Measurements from ENCODE around the gene ARMCX4. TPM values are rescaled to one million over a fixed set of nuclear protein-coding genes. Genes with fewer than 3 reads are reported as not detected.
"Not testable (repeated sequence)": the region's sequence is repeated elsewhere in the genome, so short reads cannot be mapped to it uniquely, and the experiment has no call there.

Gene ARMCX4
- total RNA-seq, 2 experiments from 2014 or later: 2.5 to 2.8 TPM

DNA sequence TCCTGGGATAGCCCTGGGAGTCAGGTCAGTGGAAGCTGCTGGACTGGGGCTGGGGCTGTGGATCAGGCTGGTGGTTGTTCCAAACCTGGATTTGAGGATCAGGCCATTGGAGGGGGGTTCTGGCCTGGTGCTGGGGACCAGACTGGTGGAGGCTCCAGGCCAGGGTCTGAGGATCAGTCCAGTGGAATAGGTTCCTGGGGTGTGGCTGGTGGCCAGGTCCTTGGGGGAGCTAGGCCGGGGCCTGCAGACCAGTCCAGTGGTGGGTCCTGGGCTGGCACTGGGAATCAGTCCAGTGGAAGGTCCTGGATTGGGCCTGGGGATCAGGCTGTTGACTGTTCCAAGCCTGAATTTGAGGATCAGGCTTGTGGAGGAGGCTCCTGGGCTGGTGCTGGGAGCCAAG lies 8.0 kb downstream of the ARMCX4 start:
- no peak overlapping the region for H3K4me3 Mint-ChIP-seq
- no peaks in the 10 kb centered on the region for H3K36me3 Mint-ChIP-seq (ENCODE audit: low read depth)
- H3K27ac Mint-ChIP-seq: no peak overlapping the region
- H3K9me3 Mint-ChIP-seq: no peaks in the 10 kb centered on the region
- POLR2A ChIA-PET: no interaction called here
- CTCF ChIA-PET: no interaction called here
- H3K27me3 Mint-ChIP-seq: no peaks in the 10 kb centered on the region
- no peak for DNase-seq
- H3K4me1 Mint-ChIP-seq: no peaks in the 10 kb centered on the region

DNA sequence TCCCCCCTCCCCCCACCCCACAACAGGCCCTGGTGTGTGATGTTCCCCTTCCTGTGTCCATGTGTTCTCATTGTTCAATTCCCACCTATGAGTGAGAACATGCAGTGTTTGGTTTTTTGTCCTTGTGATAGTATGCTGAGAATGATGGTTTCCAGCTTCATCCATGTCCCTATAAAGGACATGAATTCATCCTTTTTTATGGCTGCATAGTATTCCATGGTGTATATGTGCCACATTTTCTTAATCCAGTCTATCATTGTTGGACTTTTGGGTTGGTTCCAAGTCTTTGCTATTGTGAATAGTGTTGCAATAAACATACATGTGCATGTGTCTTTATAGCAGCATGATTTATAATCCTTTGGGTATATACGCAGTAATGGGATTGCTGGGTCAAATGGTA lies 17.7 kb downstream of the ARMCX4 start:
- CTCF ChIA-PET, H3K4me1 Mint-ChIP-seq, H3K4me3 Mint-ChIP-seq: not testable (repeated sequence)

DNA sequence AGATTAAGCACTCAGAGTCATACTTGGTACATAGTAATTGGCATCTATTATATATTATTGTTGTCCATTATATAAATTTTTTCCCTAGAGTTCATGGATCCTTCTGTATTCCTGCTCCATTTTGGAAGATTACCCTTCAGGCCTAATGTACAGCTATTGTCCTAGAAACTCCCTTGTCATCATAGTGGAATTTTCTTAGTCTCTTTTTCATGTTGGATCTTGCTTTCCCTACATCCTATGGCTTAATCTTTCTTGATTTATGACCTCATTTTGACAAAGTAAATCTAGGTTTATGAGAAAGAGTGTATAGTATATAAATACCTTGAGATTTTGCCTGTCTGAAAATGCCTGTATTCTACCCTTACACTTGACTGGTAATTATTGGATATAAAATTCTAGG lies 22.1 kb downstream of the ARMCX4 start:
- Mint-ChIP-seq H3K27ac (no peak overlapping the region), H3K27me3 (no peaks in the 10 kb centered on the region), H3K36me3 (ENCODE audit: low read depth) (no peaks in the 10 kb centered on the region), H3K4me1 (no peaks in the 10 kb centered on the region), H3K9me3 (no peaks in the 10 kb centered on the region), H3K4me3 (no peak overlapping the region)
- DNase-seq: no peak
- CTCF ChIA-PET: no interaction called here
- POLR2A ChIA-PET: no interaction called here

More for the DNA sequence above, 17.7 kb downstream of the ARMCX4 start:
- POLR2A ChIA-PET; H3K27me3 Mint-ChIP-seq; H3K36me3 Mint-ChIP-seq (ENCODE audit: low read depth); H3K27ac Mint-ChIP-seq; H3K9me3 Mint-ChIP-seq; DNase-seq: not testable (repeated sequence)

- no peak for DNase-seq
- H3K27me3 Mint-ChIP-seq: no peaks in the 10 kb centered on the region
- no peaks in the 10 kb centered on the region for H3K36me3 Mint-ChIP-seq (ENCODE audit: low read depth)
- no peak overlapping the region for H3K4me3 Mint-ChIP-seq
- ChIA-PET POLR2A (no interaction called here), CTCF (no interaction called here)
- H3K9me3 Mint-ChIP-seq: no peaks in the 10 kb centered on the region
- H3K4me1 Mint-ChIP-seq: no peaks in the 10 kb centered on the region
- H3K27ac Mint-ChIP-seq: no peak overlapping the region
These were observed 22.7 kb downstream of the ARMCX4 start for GRCh38 chrX:101507986-101508385.

GRCh38 chrX:101530944-101531343 lies 45.7 kb downstream of the ARMCX4 start:
- no peak overlapping the region for H3K4me3 Mint-ChIP-seq
- POLR2A ChIA-PET: no interaction called here
- no peaks in the 10 kb centered on the region for H3K27me3 Mint-ChIP-seq
- no peaks in the 10 kb centered on the region for H3K4me1 Mint-ChIP-seq
- DNase-seq: no peak
- no peaks in the 10 kb centered on the region for H3K9me3 Mint-ChIP-seq
- H3K27ac Mint-ChIP-seq: no peak overlapping the region
- CTCF ChIA-PET: no interaction called here
- H3K36me3 Mint-ChIP-seq (ENCODE audit: low read depth): no peaks in the 10 kb centered on the region

Other genes with a start within 250 kb of the ARMCX4 start
- gene TAF7L, start 194.1 kb upstream of the ARMCX4 start, total RNA-seq: not detected
- 10 to 100 TPM in 1 of 2 experiments, 1 to 10 TPM in 1; 8.4 to 11.3 TPM for gene TIMM8A, start 136.7 kb upstream of the ARMCX4 start, total RNA-seq
- gene BTK, start 99.3 kb upstream of the ARMCX4 start, total RNA-seq: under 1 TPM in 1 of 2 experiments, not detected in 1; 0.10 TPM
- 100 to 1,000 TPM; 229 to 246 TPM for gene RPL36A, start 94.4 kb upstream of the ARMCX4 start, total RNA-seq
- 10 to 100 TPM; 35.6 to 38.3 TPM for gene GLA, start 77.5 kb upstream of the ARMCX4 start, total RNA-seq
- gene HNRNPH2, start 77.2 kb upstream of the ARMCX4 start, total RNA-seq: 10 to 100 TPM; 46.2 TPM
- under 1 TPM; 0.33 to 0.45 TPM for gene ARMCX1, start 65.1 kb downstream of the ARMCX4 start, total RNA-seq
- gene ARMCX6, start 132.5 kb downstream of the ARMCX4 start, total RNA-seq: 10 to 100 TPM; 41.0 to 41.2 TPM
- gene ARMCX3, start 137.7 kb downstream of the ARMCX4 start, total RNA-seq: 10 to 100 TPM; 31.2 to 33.2 TPM
- gene ARMCX2, start 174.4 kb downstream of the ARMCX4 start, total RNA-seq: 1 to 10 TPM; 2.1 to 2.5 TPM

All from activated CD4-positive, alpha-beta memory T cell treated with anti-CD3 and anti-CD28 coated beads, Interleukin-2, amount 10 ng/mL, durations not matched to agents 7 days and 5 days (primary cell).